Endothelial cell (in vitro differentiated cells): Measurements from ENCODE around the gene NT5DC2. TPM values are rescaled to one million over a fixed set of nuclear protein-coding genes. Genes with fewer than 3 reads are reported as not detected.
A peak's percentile ranks its signal among the peaks of the same experiment; 100 is the strongest.

Experiments
- DNase-seq: peaks from one replicate; pipeline ENCODE4 v3.0.0; 2021; ENCODE audit warnings: low spot score
- H3K27ac Mint-ChIP-seq: one replicate; pipeline ENCODE4 v1.8.0; 2021; ENCODE audit warnings: mixed read lengths, inconsistent platforms; ENCODE audit not compliant: unreplicated experiment
- H3K27me3 Mint-ChIP-seq: one replicate; pipeline ENCODE4 v1.8.0; 2021; ENCODE audit warnings: mild to moderate bottlenecking, moderate library complexity, mixed read lengths, inconsistent platforms; ENCODE audit not compliant: unreplicated experiment
- H3K36me3 Mint-ChIP-seq: one replicate; pipeline ENCODE4 v1.8.0; 2021; ENCODE audit warnings: mild to moderate bottlenecking, low read depth, mixed read lengths, inconsistent platforms; ENCODE audit not compliant: unreplicated experiment
- H3K4me1 Mint-ChIP-seq: one replicate; pipeline ENCODE4 v1.8.0; 2021; ENCODE audit warnings: mild to moderate bottlenecking, mixed read lengths, inconsistent platforms; ENCODE audit not compliant: unreplicated experiment
- H3K4me3 Mint-ChIP-seq: one replicate; pipeline ENCODE4 v1.8.0; 2021; ENCODE audit warnings: mild to moderate bottlenecking, mixed read lengths, inconsistent platforms; ENCODE audit not compliant: unreplicated experiment
- H3K9me3 Mint-ChIP-seq: one replicate; pipeline ENCODE4 v1.8.0; 2021; ENCODE audit warnings: mixed read lengths, inconsistent platforms; ENCODE audit not compliant: unreplicated experiment
- CTCF ChIP-seq: fragments of 200-600 bp; sonication (generic); IDR thresholded peaks from one replicate; pipeline ENCODE4 v1.5.0; 2021; ENCODE audit warnings: antibody characterized with exemption; ENCODE audit not compliant: unreplicated experiment
- total RNA-seq: library from RNA; stranded (reverse); fragmentation: NEBNext Ultra II Directional; extraction: Animal tissue kit (Norgen Biotek cat#: 25700); gene quantifications from one replicate; pipeline ENCODE4 v1.2.1, GENCODE V29; 2021; ENCODE audit not compliant: unreplicated experiment

NT5DC2 gene
- total RNA-seq, 1 donor from 2014 or later, result 252 TPM

DNA sequence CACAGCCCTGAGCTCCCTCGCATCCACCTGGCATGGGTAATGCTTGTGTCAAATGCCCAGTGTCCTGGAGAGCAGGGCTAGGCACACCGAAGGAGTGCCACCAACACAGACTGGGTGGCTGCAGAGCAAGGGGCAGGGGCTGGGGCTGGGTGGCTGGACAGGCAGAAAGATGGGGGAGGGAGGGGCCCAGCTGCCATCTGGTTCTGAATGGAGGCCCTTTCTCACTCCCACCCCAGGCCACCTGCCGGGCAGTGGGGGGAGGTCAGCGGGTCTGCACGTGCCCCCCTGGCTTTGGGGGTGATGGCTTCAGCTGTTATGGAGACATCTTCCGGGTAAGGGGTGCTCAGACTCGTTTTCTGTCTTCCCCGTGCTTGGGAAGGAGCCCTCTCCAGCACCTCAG, 21.6 kb downstream of the NT5DC2 start:
- H3K27ac Mint-ChIP-seq, result no peak overlapping the region
- H3K4me3 Mint-ChIP-seq, result peak overlapping the region; percentile 42
- H3K27me3 Mint-ChIP-seq, result peaks cover 10% of the 10 kb centered on the region
- peaks cover 31% of the 10 kb centered on the region for H3K36me3 Mint-ChIP-seq
- TF ChIP-seq CTCF, result no peak
- no peak for DNase-seq
- peaks cover 3% of the 10 kb centered on the region for H3K4me1 Mint-ChIP-seq
- no peaks in the 10 kb centered on the region for H3K9me3 Mint-ChIP-seq

GRCh38 chr3:52511509-52511908, 22.1 kb downstream of the NT5DC2 start:
- Mint-ChIP-seq H3K4me1 (peaks cover 3% of the 10 kb centered on the region), H3K4me3 (no peak overlapping the region), H3K9me3 (no peaks in the 10 kb centered on the region), H3K27me3 (peaks cover 10% of the 10 kb centered on the region), H3K36me3 (peaks cover 36% of the 10 kb centered on the region), H3K27ac (no peak overlapping the region)
- no peak for TF ChIP-seq CTCF
- DNase-seq, result no peak

DNA sequence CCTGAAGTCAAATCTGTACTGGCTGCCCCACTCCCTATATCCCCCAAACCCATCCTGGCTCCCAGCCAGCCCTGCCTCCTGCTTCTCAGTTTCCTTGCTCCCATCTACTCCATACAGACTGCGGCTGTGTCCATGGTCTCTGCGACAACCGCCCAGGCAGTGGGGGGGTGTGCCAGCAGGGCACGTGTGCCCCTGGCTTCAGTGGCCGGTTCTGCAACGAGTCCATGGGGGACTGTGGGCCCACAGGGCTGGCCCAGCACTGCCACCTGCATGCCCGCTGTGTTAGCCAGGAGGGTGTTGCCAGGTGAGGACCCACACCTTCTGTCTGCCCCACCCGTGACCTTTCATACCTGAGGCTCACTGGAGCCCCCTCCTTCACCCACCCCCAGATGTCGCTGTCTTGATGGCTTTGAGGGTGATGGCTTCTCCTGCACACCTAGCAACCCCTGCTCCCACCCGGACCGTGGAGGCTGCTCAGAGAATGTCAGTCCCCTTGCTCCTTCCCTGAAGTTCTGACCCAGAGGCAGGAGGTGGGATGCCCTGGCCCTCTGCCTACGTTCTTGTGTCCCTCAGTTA, 23.8 kb downstream of the NT5DC2 start:
- H3K36me3 Mint-ChIP-seq, result peaks cover 45% of the 10 kb centered on the region
- H3K4me3 Mint-ChIP-seq, result no peak overlapping the region
- no peaks in the 10 kb centered on the region for H3K9me3 Mint-ChIP-seq
- no peak for DNase-seq
- peaks cover 3% of the 10 kb centered on the region for H3K4me1 Mint-ChIP-seq
- peaks cover 13% of the 10 kb centered on the region for H3K27me3 Mint-ChIP-seq
- no peak for TF ChIP-seq CTCF
- no peak overlapping the region for H3K27ac Mint-ChIP-seq

GRCh38 chr3:52507359-52507758, 26.3 kb downstream of the NT5DC2 start:
- H3K9me3 Mint-ChIP-seq, result no peaks in the 10 kb centered on the region
- H3K4me3 Mint-ChIP-seq, result peak overlapping the region; percentile 66
- peak overlapping the region; percentile 4 for H3K27ac Mint-ChIP-seq
- peaks cover 9% of the 10 kb centered on the region for H3K27me3 Mint-ChIP-seq
- DNase-seq, result no peak
- H3K36me3 Mint-ChIP-seq, result peaks cover 47% of the 10 kb centered on the region
- no peak for TF ChIP-seq CTCF
- H3K4me1 Mint-ChIP-seq, result peaks cover 3% of the 10 kb centered on the region

DNA sequence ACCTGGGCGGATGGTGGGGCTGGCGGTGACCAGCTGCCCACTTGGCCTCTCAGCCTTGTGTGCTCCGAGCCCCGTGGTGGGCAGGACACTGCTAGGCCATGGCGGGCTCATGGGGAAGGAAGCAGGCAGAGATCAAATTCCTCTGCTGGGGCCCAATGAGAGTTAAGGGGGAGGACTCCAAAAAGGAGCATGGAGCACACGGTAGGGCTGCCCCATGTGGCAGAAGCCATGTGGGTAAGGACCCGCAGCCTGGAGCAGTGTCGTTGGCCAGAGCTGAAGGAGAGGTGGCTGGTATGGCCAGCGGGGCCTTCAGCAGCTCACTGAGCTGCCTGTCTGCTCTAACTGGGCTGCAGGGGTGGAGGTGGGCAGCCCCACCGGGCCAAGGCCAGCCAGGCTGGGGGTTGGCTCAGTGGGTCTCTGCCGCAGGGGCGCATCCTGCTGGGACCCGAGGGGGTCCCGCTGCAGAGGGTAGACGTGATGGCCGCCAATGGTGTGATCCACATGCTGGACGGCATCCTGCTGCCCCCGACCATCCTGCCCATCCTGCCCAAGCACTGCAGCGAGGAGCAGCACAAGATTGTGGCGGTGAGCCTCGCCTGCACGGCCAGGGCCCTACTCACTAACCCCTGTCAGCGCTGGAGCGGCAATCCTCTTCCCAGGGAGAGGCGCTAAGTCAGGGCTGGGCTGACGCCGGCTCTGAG, 27.2 kb downstream of the NT5DC2 start:
- no peak overlapping the region for H3K27ac Mint-ChIP-seq
- no peaks in the 10 kb centered on the region for H3K9me3 Mint-ChIP-seq
- H3K4me1 Mint-ChIP-seq, result peaks cover 3% of the 10 kb centered on the region
- no peak for TF ChIP-seq CTCF
- peaks cover 8% of the 10 kb centered on the region for H3K27me3 Mint-ChIP-seq
- DNase-seq, result no peak
- peaks cover 46% of the 10 kb centered on the region for H3K36me3 Mint-ChIP-seq
- no peak overlapping the region for H3K4me3 Mint-ChIP-seq
